Fibroblast of skin of back (primary cell): ENCODE results near the gene TIMM8B.
"Not testable (repeated sequence)": the region's sequence is repeated elsewhere in the genome, so short reads cannot be mapped to it uniquely, and the experiment has no call there.

ENCODE experiments used
- DNase-seq: peaks from one replicate; pipeline ENCODE4 v3.0.0-alpha.2; 2013

The TIMM8B gene

GRCh38 chr11:112073941-112074811 lies 12.4 kb downstream of the TIMM8B start, which contains the start of the genes NKAPD1 and PIH1D2:
NKAPD1 (plus strand) TSS chr11:112074299; CDS start chr11:112075575, 1,276 bp downstream.
PIH1D2 (minus strand) TSS chr11:112074017; CDS start chr11:112073174, 843 bp downstream.
- DNase-seq: peak; percentile 88

- DNase-seq: no peak
Observed at GRCh38 chr11:112062923-112063322, 23.6 kb downstream of the TIMM8B start.

- no peak for DNase-seq
Observed at GRCh38 chr11:112058103-112058502, 28.5 kb downstream of the TIMM8B start.

GRCh38 chr11:112057170-112057569 lies 29.4 kb downstream of the TIMM8B start:
- DNase-seq: no peak

GRCh38 chr11:112051768-112052167 lies 34.8 kb downstream of the TIMM8B start:
- DNase-seq: no peak

GRCh38 chr11:112050721-112051120 lies 35.8 kb downstream of the TIMM8B start:
- DNase-seq: no peak

GRCh38 chr11:112049777-112050176 lies 36.8 kb downstream of the TIMM8B start:
- no peak for DNase-seq

- DNase-seq: not testable (repeated sequence)
Observed at GRCh38 chr11:112048256-112048655, 38.3 kb downstream of the TIMM8B start.

- DNase-seq: not testable (repeated sequence)
Observed at GRCh38 chr11:112046647-112047046, 39.9 kb downstream of the TIMM8B start.

GRCh38 chr11:112044961-112045360 lies 41.6 kb downstream of the TIMM8B start:
- no peak for DNase-seq

GRCh38 chr11:112042961-112043304 lies 43.6 kb downstream of the TIMM8B start:
- DNase-seq: no peak

GRCh38 chr11:112042161-112042960 lies 44.2 kb downstream of the TIMM8B start:
- DNase-seq: peak; percentile 33

- DNase-seq: no peak
Observed at GRCh38 chr11:112037527-112037926, 49.0 kb downstream of the TIMM8B start.
